A673 (cell line): ENCODE measurements around the gene LRRC46. TPM values are rescaled to one million over a fixed set of nuclear protein-coding genes. Genes with fewer than 3 reads are reported as not detected.

ENCODE experiments used
- BruUV-seq: library from RNA; stranded (reverse); fragments of 400-500 nt; replicated peaks from 2 replicates; lab custom pipeline; 2021; lab: Mats Ljungman, UMichigan
- CTCF ChIA-PET: fragments of 300-600 bp; sonication (Branson Sonifier 250); formaldehyde crosslinking; loops from one replicate; lab custom pipeline; 2022; ENCODE audit warnings: antibody characterized with exemption; lab: Charles Lee
- POLR2A ChIA-PET: fragments of 300-600 bp; sonication (Branson Sonifier 250); formaldehyde crosslinking; loops from one replicate; lab custom pipeline; 2022; ENCODE audit warnings: antibody characterized with exemption; ENCODE audit not compliant: low non-redundant PET; lab: Charles Lee
- DNase-seq: peaks from one replicate; pipeline ENCODE4 v3.0.0-alpha.2; 2015; ENCODE audit warnings: low spot score
- H3K27ac ChIP-seq: fragments of 200-600 bp; sonication (generic); 2 replicates; pipeline ENCODE4 v1.5.1; 2016; ENCODE audit warnings: mixed run types, low read depth, mild to moderate bottlenecking, mixed read lengths, antibody characterized with exemption, low read length; ENCODE audit not compliant: poor library complexity, severe bottlenecking
- H3K27me3 ChIP-seq: fragments of 200-600 bp; sonication (generic); replicated peaks from 2 replicates; pipeline ENCODE4 v1.6.1; 2017; ENCODE audit warnings: mixed run types, low read depth, mild to moderate bottlenecking, mixed read lengths, antibody characterized with exemption, low read length; ENCODE audit not compliant: insufficient read depth, poor library complexity
- H3K36me3 ChIP-seq: fragments of 200-600 bp; sonication (generic); 2 replicates; pipeline ENCODE4 v1.6.1; 2016; ENCODE audit warnings: mixed run types, mild to moderate bottlenecking, mixed read lengths, antibody characterized with exemption, low read length; ENCODE audit not compliant: insufficient read depth, poor library complexity, severe bottlenecking
- H3K4me1 ChIP-seq: fragments of 200-600 bp; sonication (generic); 2 replicates; pipeline ENCODE4 v1.6.1; 2017; ENCODE audit warnings: mixed run types, mild to moderate bottlenecking, mixed read lengths, antibody characterized with exemption, low read length; ENCODE audit not compliant: insufficient read depth, poor library complexity, severe bottlenecking
- H3K4me3 ChIP-seq: fragments of 200-600 bp; sonication (generic); 2 replicates; pipeline ENCODE4 v1.5.1; 2016; ENCODE audit warnings: low read depth, mixed run types, mild to moderate bottlenecking, mixed read lengths, low read length; ENCODE audit not compliant: poor library complexity, severe bottlenecking
- H3K9me3 ChIP-seq: fragments of 200-600 bp; sonication (generic); 2 replicates; pipeline ENCODE4 v1.6.1; 2016; ENCODE audit warnings: mixed run types, low read depth, mild to moderate bottlenecking, mixed read lengths, antibody characterized with exemption, low read length; ENCODE audit not compliant: poor library complexity, severe bottlenecking
- CTCF ChIP-seq: fragments of 300-800, 200-600 bp; sonication (generic); conservative IDR thresholded peaks from 2 replicates; pipeline ENCODE4 v1.5.1; 2017; ENCODE audit warnings: low read depth, mild to moderate bottlenecking, antibody characterized with exemption, low read length, moderate library complexity, mixed read lengths
- EZH2 ChIP-seq: fragments of 200-600 bp; sonication (generic); IDR thresholded peaks from 2 replicates; pipeline ENCODE4 v1.6.1; 2017; ENCODE audit warnings: borderline replicate concordance, low read depth, mild to moderate bottlenecking, mixed read lengths, antibody characterized with exemption, low read length; ENCODE audit not compliant: poor library complexity, severe bottlenecking
- intact Hi-C: fragments of 100-400 bp; cut with micrococcal nuclease; formaldehyde crosslinking; loops from one replicate; pipeline ENCODE4 v1.10.0; 2022; ENCODE audit not compliant: unreplicated experiment
- total RNA-seq: library from RNA; stranded (reverse); gene quantifications from 2 replicates; pipeline ENCODE4 v1.2.3, GENCODE V29; 2021

LRRC46 gene
- total RNA-seq, 1 experiment from 2014 or later: 1.1 TPM

GRCh38 chr17:47875011-47875985 is 43.8 kb downstream of the LRRC46 start:
- H3K36me3 ChIP-seq: no peaks in the 10 kb centered on the region
- H3K27ac ChIP-seq: no peak overlapping the region
- no peak for DNase-seq
- TF ChIP-seq EZH2 (no peak), CTCF (no peak)
- CTCF ChIA-PET: no interaction called here
- no peaks in the 10 kb centered on the region for H3K4me1 ChIP-seq
- no peaks in the 10 kb centered on the region for H3K9me3 ChIP-seq
- BruUV-seq: no TSS peak
- intact Hi-C loops: no loop called here
- peaks cover 3% of the 10 kb centered on the region for H3K27me3 ChIP-seq
- POLR2A ChIA-PET: no interaction called here
- H3K4me3 ChIP-seq: no peak overlapping the region

GRCh38 chr17:47877368-47878034 is 46.0 kb downstream of the LRRC46 start:
- BruUV-seq: no TSS peak
- ChIA-PET POLR2A (no interaction called here), CTCF (no interaction called here)
- Histone ChIP-seq H3K36me3 (no peaks in the 10 kb centered on the region), H3K27me3 (peaks cover 3% of the 10 kb centered on the region), H3K4me1 (no peaks in the 10 kb centered on the region), H3K9me3 (no peaks in the 10 kb centered on the region), H3K4me3 (no peak overlapping the region), H3K27ac (no peak overlapping the region)
- intact Hi-C loops: no loop called here
- TF ChIP-seq EZH2 (no peak), CTCF (no peak)
- no peak for DNase-seq

- intact Hi-C loops: no loop called here
- H3K36me3 ChIP-seq: no peaks in the 10 kb centered on the region
- POLR2A ChIA-PET: no interaction called here
- no peak overlapping the region for H3K4me3 ChIP-seq
- H3K4me1 ChIP-seq: no peaks in the 10 kb centered on the region
- no TSS peak for BruUV-seq
- CTCF ChIA-PET: no interaction called here
- DNase-seq: no peak
- no peaks in the 10 kb centered on the region for H3K9me3 ChIP-seq
- no peak for TF ChIP-seq CTCF
- TF ChIP-seq EZH2: no peak
- no peak overlapping the region for H3K27ac ChIP-seq
- peaks cover 3% of the 10 kb centered on the region for H3K27me3 ChIP-seq
Observed at GRCh38 chr17:47878203-47879027, 46.9 kb downstream of the LRRC46 start.
